K562 (cell line): ENCODE results near the gene ATE1. TPM values are rescaled to one million over a fixed set of nuclear protein-coding genes. Genes with fewer than 3 reads are reported as not detected.

ENCODE experiments used
- CBX1 ChIP-seq: sonication (generic); IDR thresholded peaks from 2 replicates; pipeline ENCODE4 v1.6.1; 2016; ENCODE audit warnings: antibody characterized with exemption, low read depth, mild to moderate bottlenecking
- CBX8 ChIP-seq: fragments of 200-600 bp; sonication (generic); IDR thresholded peaks from 2 replicates; pipeline ENCODE4 v1.6.1; 2012; ENCODE audit warnings: borderline replicate concordance, mixed run types, low read depth, mild to moderate bottlenecking, moderate library complexity, mixed read lengths, low read length, control low read depth, inconsistent platforms; ENCODE audit not compliant: poor library complexity, severe bottlenecking; ENCODE audit errors: extremely low read depth
- CHD4 ChIP-seq: fragments of 200-600 bp; sonication (generic); IDR thresholded peaks from 3 replicates; pipeline ENCODE4 v1.6.1; 2012; ENCODE audit warnings: low read depth, mild to moderate bottlenecking, mixed read lengths, low read length, inconsistent platforms; ENCODE audit not compliant: insufficient read depth, insufficient replicate concordance, poor library complexity, severe bottlenecking
- FOXK2 ChIP-seq, 2 experiments: fragments of 450-650 bp; IDR thresholded peaks in 1 of 2; conservative IDR thresholded peaks in 1 of 2; 2 replicates each; pipeline ENCODE4 v1.6.1; 2016; ENCODE audit warnings: low read depth in 2 of 2, mild to moderate bottlenecking in 1 of 2
- GATA2 ChIP-seq: sonication (generic); formaldehyde crosslinking; IDR thresholded peaks from 2 replicates; pipeline ENCODE4 v1.4.0; 2020; ENCODE audit warnings: mild to moderate bottlenecking, missing genetic modification reagents
- HBP1 ChIP-seq: fragments of 450-650 bp; formaldehyde crosslinking; IDR thresholded peaks from 2 replicates; pipeline ENCODE4 v1.4.0; 2022; ENCODE audit warnings: missing genetic modification characterization
- KDM5B ChIP-seq: fragments of 200-600 bp; sonication (generic); IDR thresholded peaks from 2 replicates; pipeline ENCODE4 v1.6.1; 2012; ENCODE audit warnings: low read depth, mild to moderate bottlenecking, moderate library complexity, low read length, control low read depth, inconsistent platforms; ENCODE audit not compliant: insufficient replicate concordance
- KLF6 ChIP-seq: fragments of 250-450 bp; sonication (Bioruptor Pico); IDR thresholded peaks from 2 replicates; pipeline ENCODE4 v1.4.0; 2020; ENCODE audit warnings: mild to moderate bottlenecking, moderate library complexity, borderline replicate concordance
- MAZ ChIP-seq, 2 experiments: fragments of 450-650 bp in 1 of 2; sonication (generic) in 1 of 2; formaldehyde crosslinking; IDR thresholded peaks in 1 of 2; conservative IDR thresholded peaks in 1 of 2; 2 replicates each; pipeline versions ENCODE4 v1.4.0 to v1.5.0; 2020; ENCODE audit warnings: mild to moderate bottlenecking in 1 of 2, missing genetic modification reagents in 1 of 2
- NONO ChIP-seq, 2 experiments: fragments of 200-400 bp in 1 of 2; fragments of 450-650 bp in 1 of 2; formaldehyde crosslinking in 1 of 2; IDR thresholded peaks; 2 replicates each; pipeline ENCODE4 v1.6.1; 2017; ENCODE audit warnings: low read depth in 2 of 2, mild to moderate bottlenecking in 2 of 2, moderate library complexity in 2 of 2, low read length in 1 of 2
- RREB1 ChIP-seq: fragments of 250-450 bp; sonication (Bioruptor Pico); IDR thresholded peaks from 2 replicates; pipeline ENCODE4 v1.4.0; 2020
- STAG1 ChIP-seq: sonication (generic); formaldehyde crosslinking; IDR thresholded peaks from 2 replicates; pipeline ENCODE4 v1.5.0; 2020; ENCODE audit warnings: missing genetic modification reagents, borderline replicate concordance
- TFAP4 ChIP-seq: sonication (generic); formaldehyde crosslinking; IDR thresholded peaks from 2 replicates; pipeline ENCODE4 v1.8.0; 2022; ENCODE audit warnings: missing genetic modification reagents, mild to moderate bottlenecking, moderate library complexity, borderline replicate concordance
- ZBTB33 ChIP-seq: sonication (generic); formaldehyde crosslinking; IDR thresholded peaks from 2 replicates; pipeline ENCODE4 v1.8.1; 2023; ENCODE audit warnings: mild to moderate bottlenecking, missing genetic modification reagents
- ZNF121 ChIP-seq: sonication (generic); formaldehyde crosslinking; conservative IDR thresholded peaks from 2 replicates; pipeline ENCODE4 v1.8.0; 2022; ENCODE audit warnings: missing genetic modification reagents
- polyA plus RNA-seq, 8 experiments: library from polyadenylated mRNA; depleted of rRNA in 4 of 8; stranded (reverse) in 5 of 8; unstranded in 3 of 8; fragments of >200 nt; fragmentation: Nextera tagmentation in 2 of 8; fragmentation: Illumina TruSeq in 1 of 8; extraction: Ambion mirVana in 2 of 8; extraction: Trizol in 1 of 8; gene quantifications; 2 replicates each; pipeline versions ENCODE4 v1.2.1 to v1.2.3, GENCODE V29; 2011 to 2014; ENCODE audit warnings: inconsistent platforms in 1 of 8, missing spikeins in 1 of 8
- total RNA-seq, 7 experiments: library from RNA; depleted of rRNA in 6 of 7; stranded (reverse); fragments of >200 nt in 6 of 7; fragmentation: Illumina TruSeq in 2 of 7; extraction: Trizol in 2 of 7; gene quantifications; 2 replicates each; pipeline versions ENCODE4 v1.2.1 to v1.2.3, GENCODE V29; 2011 to 2021; ENCODE audit warnings: low replicate concordance in 1 of 7

Gene ATE1
- total and polyA plus RNA-seq, 9 of the 15 experiments (the other 6 are each of a cell fraction or from before 2014, with no cell fraction given), result 3.0 to 14.2 (median 8.8) TPM

- TF ChIP-seq CBX8, result no peak
- 0 out of 2 replicates have a peak, but pooled peaks have one; percentile 15 for TF ChIP-seq ZBTB33 (CRISPR knock-in tag)
- no peak for TF ChIP-seq ZNF121
- TF ChIP-seq CHD4, result no peak
- no peak for TF ChIP-seq KLF6
- peak; percentile 15 to 34; a peak in 1 of 4 replicates for TF ChIP-seq MAZ (CRISPR knock-in tag; conservative IDR thresholded peaks at IDR 0.05 in 1 of 2, IDR thresholded peaks at IDR 0.05 in 1 of 2)
- no peak for TF ChIP-seq GATA2 (CRISPR knock-in tag)
- no peak for TF ChIP-seq FOXK2 (conservative IDR thresholded peaks at IDR 0.05 in 1 of 2, IDR thresholded peaks at IDR 0.05 in 1 of 2; ENCODE audit: low read depth in 2 of 2)
- no peak for TF ChIP-seq RREB1 (CRISPR knock-in tag)
- no peak for TF ChIP-seq HBP1 (CRISPR knock-in tag)
- peak; percentile 25; the same call in 1 of the 2 replicates for TF ChIP-seq TFAP4 (CRISPR knock-in tag)
- peak; percentile 88 for TF ChIP-seq KDM5B
- no peak for TF ChIP-seq STAG1 (CRISPR knock-in tag)
- TF ChIP-seq CBX1, result no peak; the same call in none of the 2 replicates
- TF ChIP-seq NONO (IDR thresholded peaks at IDR 0.05; ENCODE audit: low read depth in 2 of 2, low read length in 1 of 2), result peak; percentile 37 to 54; a peak in 3 of 4 replicates
Measured at GRCh38 chr10:121927841-121928527, at the start of gene ATE1 (continued).
